CD4-positive, alpha-beta T cell treated with Interferon alpha-2 for 1 hour (primary cell): ENCODE results near the gene ETS2.

Source experiments
- DNase-seq, 2 donors: peaks; one replicate each; pipeline ENCODE4 v3.0.0-alpha.2; 2020 to 2022

The ETS2 gene

GRCh38 chr21:38802050-38803026, 3.4 kb upstream of the ETS2 start:
- DNase-seq, result no peak

- no peak for DNase-seq
Observed at GRCh38 chr21:38803075-38803660, 2.6 kb upstream of the ETS2 start.

- peak in 1 of 2 donors; percentile 22 for DNase-seq
Observed at GRCh38 chr21:38804030-38804788, 1.5 kb upstream of the ETS2 start.

- peak; percentile 25 to 30 for DNase-seq
Observed at GRCh38 chr21:38804789-38805327, 871 bp upstream of the ETS2 start.

GRCh38 chr21:38806153-38806941, 618 bp downstream of the ETS2 start:
- peak in 1 of 2 donors; percentile 44 for DNase-seq

GRCh38 chr21:38806942-38807284, 1.2 kb downstream of the ETS2 start:
- no peak for DNase-seq

GRCh38 chr21:38807441-38807871, 1.7 kb downstream of the ETS2 start:
- DNase-seq, result no peak

GRCh38 chr21:38807986-38808385, 2.3 kb downstream of the ETS2 start:
- no peak for DNase-seq

GRCh38 chr21:38809198-38809878, 3.6 kb downstream of the ETS2 start:
- peak in 1 of 2 donors; percentile 26 for DNase-seq

- DNase-seq, result no peak
Observed at GRCh38 chr21:38810034-38810825, 4.5 kb downstream of the ETS2 start.

GRCh38 chr21:38810826-38811164, 5.1 kb downstream of the ETS2 start:
- no peak for DNase-seq

- peak in 1 of 2 donors; percentile 53 for DNase-seq
Observed at GRCh38 chr21:38811257-38811656, 5.5 kb downstream of the ETS2 start.

- DNase-seq, result no peak
Observed at GRCh38 chr21:38813143-38813542, 7.4 kb downstream of the ETS2 start.

GRCh38 chr21:38813547-38813946, 7.8 kb downstream of the ETS2 start:
- no peak for DNase-seq

- no peak for DNase-seq
Observed at GRCh38 chr21:38814126-38815059, 8.7 kb downstream of the ETS2 start.

- DNase-seq, result no peak
Observed at GRCh38 chr21:38815060-38815405, 9.3 kb downstream of the ETS2 start.

GRCh38 chr21:38816400-38816977, 10.8 kb downstream of the ETS2 start:
- no peak for DNase-seq

GRCh38 chr21:38817371-38818324, 11.9 kb downstream of the ETS2 start:
- no peak for DNase-seq
